A549 (cell line): ENCODE data around the gene DMAP1. TPM values are rescaled to one million over a fixed set of nuclear protein-coding genes. Genes with fewer than 3 reads are reported as not detected.

ENCODE experiments used
- ATAC-seq, 2 experiments: fragments of 200-7000 bp in 1 of 2; fragments of >200 bp in 1 of 2; cut with Nextera tagmentation in 1 of 2; cut with Tn5 transposase in 1 of 2; 3 replicates each; pipeline versions ENCODE4 v1.8.0 to v1.9.1; 2018 to 2020; ENCODE audit warnings: mild to moderate bottlenecking in 1 of 2, moderate library complexity in 1 of 2
- CTCF ChIA-PET: fragments of 300-600 bp; sonication (Branson Sonifier 250); formaldehyde crosslinking; extraction: SDS; loops from one replicate; lab custom pipeline; 2021; ENCODE audit warnings: antibody characterized with exemption, inconsistent platforms; lab: Yijun Ruan, JAX
- POLR2A ChIA-PET: fragments of 350-600 bp; formaldehyde crosslinking; extraction: SDS; loops from one replicate; lab custom pipeline; 2021; ENCODE audit warnings: antibody characterized with exemption, inconsistent platforms; lab: Yijun Ruan, JAX
- DNase-seq, 2 experiments: peaks; one replicate each; pipeline versions ENCODE4 v3.0.0 to v3.0.0-alpha.2; 2011 to 2016; ENCODE audit warnings: low read depth in 1 of 2, low spot score in 1 of 2
- FAIRE-seq: peaks from 2 replicates; lab custom pipeline; 2011; peaks lifted over from hg19 to GRCh38; lab: Jason Lieb, UNC
- H3K27ac ChIP-seq, 2 experiments: fragments of >200 bp; sonication (Bioruptor Twin); formaldehyde crosslinking; 3 replicates each; pipeline ENCODE4 v1.5.1; 2016 to 2017
- H3K4me1 ChIP-seq: fragments of >200 bp; sonication (Bioruptor Twin); formaldehyde crosslinking; 3 replicates; pipeline ENCODE4 v1.6.1; 2016
- H3K4me2 ChIP-seq: fragments of >200 bp; sonication (Bioruptor Twin); formaldehyde crosslinking; 3 replicates; pipeline ENCODE4 v1.6.1; 2016
- H3K4me3 ChIP-seq: fragments of >200 bp; sonication (Bioruptor Twin); formaldehyde crosslinking; 3 replicates; pipeline ENCODE4 v1.5.1; 2016
- H3K9me3 ChIP-seq: fragments of >200 bp; sonication (Bioruptor Twin); formaldehyde crosslinking; 3 replicates; pipeline ENCODE4 v1.6.1; 2016
- BHLHE40 ChIP-seq: IDR thresholded peaks from 2 replicates; pipeline ENCODE4 v1.6.1; 2012; ENCODE audit warnings: low read depth, low read length, inconsistent platforms
- CBX2 ChIP-seq: fragments of 200-600 bp; sonication (generic); IDR thresholded peaks from 2 replicates; pipeline ENCODE4 v1.6.1; 2016; ENCODE audit warnings: low read depth, mild to moderate bottlenecking, borderline replicate concordance
- CEBPB ChIP-seq, 2 experiments: fragments of >200 bp in 1 of 2; sonication (Bioruptor Twin) in 1 of 2; formaldehyde crosslinking in 1 of 2; IDR thresholded peaks; 2 replicates each; pipeline ENCODE4 v1.6.1; 2012 to 2016
- CTCF ChIP-seq: fragments of >200 bp; sonication (Bioruptor Twin); formaldehyde crosslinking; IDR thresholded peaks from 3 replicates; pipeline ENCODE4 v1.5.1; 2016
- E2F6 ChIP-seq: IDR thresholded peaks from 2 replicates; pipeline ENCODE4 v1.6.1; 2012; ENCODE audit warnings: low read depth, borderline replicate concordance
- EHMT2 ChIP-seq: fragments of 200-600 bp; sonication (generic); IDR thresholded peaks from 2 replicates; pipeline ENCODE4 v1.6.1; 2016; ENCODE audit warnings: antibody characterized with exemption, low read depth, mild to moderate bottlenecking, moderate library complexity
- EP300 ChIP-seq, 2 experiments: fragments of >200 bp; sonication (Bioruptor Twin); formaldehyde crosslinking; IDR thresholded peaks; 2 replicates in 1 of 2; 3 replicates in 1 of 2; pipeline ENCODE4 v1.6.1; 2016 to 2017
- ESRRA ChIP-seq: fragments of 150-350 bp; IDR thresholded peaks from 2 replicates; pipeline ENCODE4 v1.6.1; 2014; ENCODE audit warnings: mild to moderate bottlenecking, low read length, borderline replicate concordance
- FOSB ChIP-seq: fragments of 250-450 bp; sonication (Bioruptor Pico); IDR thresholded peaks from 2 replicates; pipeline ENCODE4 v1.5.0; 2020; ENCODE audit warnings: mild to moderate bottlenecking, moderate library complexity
- FOSL2 ChIP-seq, 2 experiments: fragments of 450-650 bp in 1 of 2; fragments of >200 bp in 1 of 2; sonication (Bioruptor Twin) in 1 of 2; formaldehyde crosslinking; IDR thresholded peaks; 2 replicates each; pipeline versions ENCODE4 v1.5.0 to v1.6.1; 2016 to 2020; ENCODE audit warnings: mild to moderate bottlenecking in 1 of 2, moderate library complexity in 1 of 2
- FOXS1 ChIP-seq: fragments of 250-450 bp; sonication (Bioruptor Pico); IDR thresholded peaks from 2 replicates; pipeline ENCODE4 v1.5.0; 2020; ENCODE audit warnings: mild to moderate bottlenecking, moderate library complexity
- HDAC2 ChIP-seq: fragments of 200-600 bp; sonication (generic); IDR thresholded peaks from 2 replicates; pipeline ENCODE4 v1.6.1; 2016
- HEYL ChIP-seq: fragments of 250-450 bp; sonication (Bioruptor Pico); IDR thresholded peaks from 2 replicates; pipeline ENCODE4 v1.8.0; 2021; ENCODE audit warnings: mild to moderate bottlenecking, moderate library complexity
- JUN ChIP-seq, 2 experiments: fragments of >200 bp; sonication (Bioruptor Twin); formaldehyde crosslinking; IDR thresholded peaks; 2 replicates in 1 of 2; 3 replicates in 1 of 2; pipeline ENCODE4 v1.6.1; 2016 to 2017
- KDM1A ChIP-seq: fragments of 200-600 bp; sonication (generic); IDR thresholded peaks from 2 replicates; pipeline ENCODE4 v1.6.1; 2016; ENCODE audit warnings: low read depth, mild to moderate bottlenecking
- KDM5A ChIP-seq: fragments of 200-600 bp; sonication (generic); IDR thresholded peaks from 2 replicates; pipeline ENCODE4 v1.6.1; 2016; ENCODE audit warnings: antibody characterized with exemption, mild to moderate bottlenecking
- MAFK ChIP-seq: fragments of 450-650 bp; IDR thresholded peaks from 2 replicates; pipeline ENCODE4 v1.6.1; 2014; ENCODE audit not compliant: partially characterized antibody
- MAX ChIP-seq: IDR thresholded peaks from 2 replicates; pipeline ENCODE4 v1.6.1; 2012
- MAZ ChIP-seq: fragments of 150-350 bp; IDR thresholded peaks from 2 replicates; pipeline ENCODE4 v1.6.1; 2014; ENCODE audit warnings: antibody characterized with exemption, low read depth, low read length, borderline replicate concordance
- MYC ChIP-seq: IDR thresholded peaks from 2 replicates; pipeline ENCODE4 v1.6.1; 2012; ENCODE audit warnings: mild to moderate bottlenecking, inconsistent platforms, low read length, improper control_type of control experiment, borderline replicate concordance
- NFE2L2 ChIP-seq: fragments of 150-350 bp; conservative IDR thresholded peaks from 2 replicates; pipeline ENCODE4 v1.6.1; 2014; ENCODE audit warnings: low read length
- NPAS2 ChIP-seq: fragments of 250-450 bp; sonication (Bioruptor Pico); IDR thresholded peaks from 2 replicates; pipeline ENCODE4 v1.8.0; 2022; ENCODE audit warnings: mild to moderate bottlenecking, moderate library complexity, borderline replicate concordance
- NR3C1 ChIP-seq: fragments of >200 bp; sonication (Bioruptor Twin); formaldehyde crosslinking; IDR thresholded peaks from 3 replicates; pipeline ENCODE4 v1.6.1; 2017
- PBX3 ChIP-seq: IDR thresholded peaks from 2 replicates; pipeline ENCODE4 v1.6.1; 2012
- PHF8 ChIP-seq: fragments of 200-600 bp; sonication (generic); IDR thresholded peaks from 2 replicates; pipeline ENCODE4 v1.6.1; 2016; ENCODE audit warnings: low read depth, mild to moderate bottlenecking, antibody characterized with exemption, moderate library complexity, borderline replicate concordance
- POLR2A ChIP-seq: IDR thresholded peaks from 2 replicates; pipeline ENCODE4 v1.6.1; 2012; ENCODE audit warnings: mild to moderate bottlenecking, low read length
- POLR2AphosphoS2 ChIP-seq: conservative IDR thresholded peaks from 2 replicates; pipeline ENCODE4 v1.6.1; 2012; ENCODE audit warnings: low read length, improper control_type of control experiment, inconsistent platforms
- RAD21 ChIP-seq, 2 experiments: fragments of >200 bp in 1 of 2; sonication (Bioruptor Twin) in 1 of 2; formaldehyde crosslinking in 1 of 2; IDR thresholded peaks in 1 of 2; conservative IDR thresholded peaks in 1 of 2; 2 replicates in 1 of 2; 3 replicates in 1 of 2; pipeline ENCODE4 v1.6.1; 2012 to 2018; ENCODE audit warnings: inconsistent platforms in 1 of 2
- RARB ChIP-seq: fragments of 250-450 bp; sonication (Bioruptor Pico); IDR thresholded peaks from 2 replicates; pipeline ENCODE4 v1.8.0; 2021; ENCODE audit warnings: mild to moderate bottlenecking, moderate library complexity
- RCOR1 ChIP-seq: fragments of 150-350 bp; IDR thresholded peaks from 2 replicates; pipeline ENCODE4 v1.6.1; 2014; ENCODE audit warnings: antibody characterized with exemption, low read length, low read depth
- RFX5 ChIP-seq: fragments of 450-650 bp; IDR thresholded peaks from 2 replicates; pipeline ENCODE4 v1.7.1; 2014; ENCODE audit warnings: antibody characterized with exemption, mild to moderate bottlenecking, moderate library complexity
- SMC3 ChIP-seq: fragments of >200 bp; sonication (Bioruptor Twin); formaldehyde crosslinking; IDR thresholded peaks from 3 replicates; pipeline ENCODE4 v1.6.1; 2018; ENCODE audit warnings: inconsistent platforms
- TP53 ChIP-seq: fragments of 250-450 bp; sonication (Bioruptor Pico); IDR thresholded peaks from 2 replicates; pipeline ENCODE4 v1.5.0; 2021; ENCODE audit warnings: mild to moderate bottlenecking, moderate library complexity
- ZC3H11A ChIP-seq: fragments of 450-650 bp; IDR thresholded peaks from 2 replicates; pipeline ENCODE4 v1.6.1; 2014; ENCODE audit warnings: antibody characterized with exemption, mild to moderate bottlenecking
- ZNF302 ChIP-seq: fragments of 250-450 bp; sonication (Bioruptor Pico); IDR thresholded peaks from 2 replicates; pipeline ENCODE4 v1.9.0; 2021; ENCODE audit warnings: inconsistent platforms, mild to moderate bottlenecking, moderate library complexity
- ZSCAN20 ChIP-seq: fragments of 250-450 bp; sonication (Bioruptor Pico); IDR thresholded peaks from 2 replicates; pipeline ENCODE4 v1.8.0; 2022; ENCODE audit warnings: mild to moderate bottlenecking, moderate library complexity
- WGBS: methylation state at CpG from one replicate; pipeline ENCODE4 v1.1.6; 2017; ENCODE audit errors: missing lambda C conversion rate; 5-methylcytosine and 5-hydroxymethylcytosine counted together
- polyA minus RNA-seq: library from RNA; depleted of rRNA, polyadenylated mRNA; stranded (reverse); fragments of >200 nt; gene quantifications from 2 replicates; pipeline ENCODE4 v1.2.3, GENCODE V29; 2011; rRNA and poly(A)+ RNA removed
- polyA plus RNA-seq, 4 experiments: library from polyadenylated mRNA; depleted of rRNA in 3 of 4; stranded (reverse); fragments of >200 nt; fragmentation: RNase III in 1 of 4; extraction: RNeasy Plus Mini Kit Qiagen cat#74134 plus additional on column Dnase treatment in 1 of 4; gene quantifications; 2 replicates in 3 of 4; 3 replicates in 1 of 4; pipeline ENCODE4 v1.2.3, GENCODE V29; 2011 to 2017
- TF ChIP-seq, protein P1 (sequence below): fragments of 250-450 bp; sonication (Bioruptor Pico); IDR thresholded peaks from 2 replicates; pipeline ENCODE4 v1.5.0; 2020; ENCODE audit warnings: low read depth, mild to moderate bottlenecking, moderate library complexity

The DMAP1 gene
- polyA plus RNA-seq (2011; rRNA removed) (28.2 and 28.7 TPM in 2 replicates), polyA plus RNA-seq (2017; fragmentation: RNase III; extraction: RNeasy Plus Mini Kit Qiagen cat#74134 plus additional on column Dnase treatment) (26.3 to 30.6 TPM (median 26.7 TPM) in 3 replicates), polyA minus RNA-seq (48.5 and 59.0 TPM in 2 replicates)
- polyA plus RNA-seq (2012; cell fraction: cytosol; rRNA removed), result 30.3 and 33.5 TPM in 2 replicates
- 81.7 and 84.9 TPM in 2 replicates for polyA plus RNA-seq (2012; cell fraction: nucleus; rRNA removed)

DNA sequence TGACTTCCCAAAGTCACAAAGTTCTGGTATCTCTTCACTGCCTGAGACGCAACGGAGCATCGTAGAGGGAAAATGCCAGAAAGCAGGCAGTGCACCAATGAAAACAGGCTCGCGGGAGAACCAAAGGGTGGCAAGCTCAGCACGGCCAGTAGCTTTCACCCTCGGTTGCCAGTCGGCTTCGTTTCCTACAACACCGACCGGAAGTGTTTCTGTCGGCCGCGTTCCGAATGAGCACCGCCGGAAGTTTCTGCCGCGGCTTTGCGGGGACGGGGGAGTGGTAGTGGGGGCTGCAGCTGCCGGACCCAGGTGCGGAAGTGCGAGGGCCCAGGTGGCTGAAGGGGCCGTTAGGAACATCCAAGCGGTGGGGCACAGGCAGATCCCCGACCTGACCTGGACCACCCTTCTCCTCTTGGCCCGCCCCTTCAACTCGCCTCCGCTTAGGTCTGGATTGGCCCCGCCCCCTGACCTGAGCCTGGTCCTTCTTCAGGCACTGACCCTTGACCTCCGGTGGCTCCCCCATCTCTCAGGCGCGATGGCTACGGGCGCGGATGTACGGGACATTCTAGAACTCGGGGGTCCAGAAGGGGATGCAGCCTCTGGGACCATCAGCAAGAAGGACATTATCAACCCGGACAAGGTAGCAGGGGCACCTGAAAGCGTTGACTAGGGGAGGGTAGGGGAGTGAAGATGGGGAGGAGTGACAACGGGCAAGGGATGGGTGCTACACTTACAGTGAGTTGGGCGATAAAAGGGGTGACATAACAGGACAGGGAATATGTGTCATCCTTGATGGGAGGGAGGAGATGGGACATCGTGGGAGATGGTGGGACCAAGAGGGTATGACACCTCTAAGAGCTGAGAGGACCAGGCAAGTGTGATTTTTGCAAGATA is at the start of gene DMAP1:
TSS of gene DMAP1 (plus strand) at position 250 of the 891 bp plus-strand sequence. CDS start at position 533, 283 bp downstream.
- Histone ChIP-seq H3K4me1 (peaks cover 13% of the 10 kb centered on the region; the same call in 1 of the 3 replicates), H3K9me3 (no peaks in the 10 kb centered on the region), H3K27ac (peak within 1 kb of the TSS; percentile 91 to 95), H3K4me2 (peak within 1 kb of the TSS; percentile 86), H3K4me3 (peak within 1 kb of the TSS; percentile 83)
- 4% methylated on average over 34 of the region's 44 CpGs for WGBS
- ATAC-seq (peak; percentile 85 to 91), FAIRE-seq (no peak), DNase-seq (peak; percentile 36 to 82)
- ChIA-PET POLR2A (interaction anchor here (0.6 to 1.9 kb wide), 6 partner anchors 110 to 527 kb away, joined by 3 to 5 read pairs (median 4); no protein-coding TSS in a partner anchor), CTCF (interaction anchor here (1.1 to 2.9 kb wide), 4 partner anchors 110 to 440 kb away, joined by 3 to 24 read pairs (median 6); no protein-coding TSS in a partner anchor)
- TF ChIP-seq RFX5 (no peak), ZNF302 (no peak), KDM5A (0 out of 2 replicates have a peak, but pooled peaks have one; percentile 12), BHLHE40 (no peak), MYC (no peak), FOSB (CRISPR knock-in tag) (no peak), ZSCAN20 (CRISPR knock-in tag) (no peak), TP53 (CRISPR knock-in tag) (no peak), JUN (IDR thresholded peaks at IDR 0.05) (peak in 1 of 2 experiments; percentile 84; a peak in 2 of 5 replicates), HDAC2 (no peak), CTCF (no peak), RCOR1 (no peak), SMC3 (peak; percentile 45), POLR2A (peak; percentile 14), FOXS1 (CRISPR knock-in tag) (no peak), ZC3H11A (no peak), KDM1A (no peak), NR3C1 (no peak), POLR2AphosphoS2 (no peak), FOSL2 (IDR thresholded peaks at IDR 0.05) (no peak), FOSL2 (CRISPR knock-in tag; IDR thresholded peaks at IDR 0.05) (no peak), CEBPB (IDR thresholded peaks at IDR 0.05) (no peak), PHF8 (0 out of 2 replicates have a peak, but pooled peaks have one; percentile 18), NFE2L2 (no peak), RAD21 (conservative IDR thresholded peaks at IDR 0.05 in 1 of 2, IDR thresholded peaks at IDR 0.05 in 1 of 2) (peak; percentile 27 to 46; a peak in 3 of 5 replicates), PBX3 (peak; percentile 48; the same call in 1 of the 2 replicates), MAFK (no peak), EHMT2 (no peak), ESRRA (no peak), RARB (CRISPR knock-in tag) (no peak), HEYL (CRISPR knock-in tag) (no peak), CBX2 (no peak), MAX (peak; percentile 86), E2F6 (peak; percentile 33; the same call in 1 of the 2 replicates), MAZ (no peak), EP300 (IDR thresholded peaks at IDR 0.05) (no peak), NPAS2 (no peak)
- TF ChIP-seq, protein P1, sequence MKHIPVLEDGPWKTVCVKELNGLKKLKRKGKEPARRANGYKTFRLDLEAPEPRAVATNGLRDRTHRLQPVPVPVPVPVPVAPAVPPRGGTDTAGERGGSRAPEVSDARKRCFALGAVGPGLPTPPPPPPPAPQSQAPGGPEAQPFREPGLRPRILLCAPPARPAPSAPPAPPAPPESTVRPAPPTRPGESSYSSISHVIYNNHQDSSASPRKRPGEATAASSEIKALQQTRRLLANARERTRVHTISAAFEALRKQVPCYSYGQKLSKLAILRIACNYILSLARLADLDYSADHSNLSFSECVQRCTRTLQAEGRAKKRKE (CRISPR knock-in tag), result no peak
